ENCODE results near the gene CRIP2. TPM values are rescaled to one million over a fixed set of nuclear protein-coding genes. Genes with fewer than 3 reads are reported as not detected.

The CRIP2 gene
- total and polyA plus RNA-seq, 10 of the 15 experiments (the other 5 are each of a cell fraction or from before 2014, with no cell fraction given) = 0.04 to 0.62 (median 0.37) TPM; not detected in 5

- Histone ChIP-seq H3K4me1 (ENCODE audit: control insufficient read depth, insufficient read depth, low read length) (no peaks in the 10 kb centered on the region), H2AFZ (ENCODE audit: control insufficient read depth, low read depth, low read length) (no peak overlapping the region), H3K27ac (ENCODE audit: control insufficient read depth, insufficient read depth) (no peak overlapping the region), H3K27me3 (replicated peaks in 1 of 2; ENCODE audit: control insufficient read depth in 2 of 2, insufficient read depth in 2 of 2, low read length in 1 of 2) (no peaks in the 10 kb centered on the region), H3K79me2 (ENCODE audit: control insufficient read depth, insufficient read depth, low read length) (no peaks in the 10 kb centered on the region), H3K9me3 (replicated peaks; ENCODE audit: control insufficient read depth, insufficient read depth, low read length) (no peaks in the 10 kb centered on the region), H3K36me3 (ENCODE audit: control insufficient read depth in 2 of 2, insufficient read depth in 2 of 2, low read length in 1 of 2) (peaks cover 0 to 28% of the 10 kb centered on the region in 2 experiments; a peak in 3 of 4 replicates), H4K20me1 (ENCODE audit: control insufficient read depth, insufficient read depth) (no peaks in the 10 kb centered on the region), H3K9ac (ENCODE audit: control insufficient read depth, insufficient read depth, low read length) (no peak overlapping the region), H3K4me2 (ENCODE audit: control insufficient read depth, insufficient read depth) (no peak overlapping the region), H3K4me3 (no peak overlapping the region)
- TF ChIP-seq JUNB (IDR thresholded peaks at IDR 0.05) = no peak
- no peak for TF ChIP-seq KDM1A (IDR thresholded peaks at IDR 0.05; ENCODE audit: borderline replicate concordance)
- no peak for TF ChIP-seq FOXK2 (IDR thresholded peaks at IDR 0.05)
- no peak for TF ChIP-seq EGR1 (IDR thresholded peaks at IDR 0.05; ENCODE audit: borderline replicate concordance in 1 of 2, low read depth in 2 of 2, low read length in 2 of 2)
- TF ChIP-seq EP300 (IDR thresholded peaks at IDR 0.05; ENCODE audit: borderline replicate concordance in 1 of 2, control insufficient read depth in 1 of 2, low read depth in 2 of 2, low read length in 2 of 2) = no peak
- TF ChIP-seq ZBTB11 (CRISPR knock-in tag; IDR thresholded peaks at IDR 0.05) = no peak
- TF ChIP-seq TBL1XR1 (IDR thresholded peaks at IDR 0.05; ENCODE audit: low read depth, low read length) = no peak
- no peak for TF ChIP-seq NKRF (conservative IDR thresholded peaks at IDR 0.05)
- TF ChIP-seq NFIC (IDR thresholded peaks at IDR 0.05; ENCODE audit: low read depth, low read length) = no peak
- TF ChIP-seq MYC (IDR thresholded peaks at IDR 0.05; ENCODE audit: insufficient read depth, insufficient read length, insufficient replicate concordance, low read length, severe bottlenecking) = no peak
- no peak for TF ChIP-seq SKIL (IDR thresholded peaks at IDR 0.05; ENCODE audit: low read depth, poor library complexity, severe bottlenecking)
- CTCF ChIA-PET = no interaction called here
- ATAC-seq (no peak), DNase-seq (ENCODE audit: low read depth, low spot score) (no peak), FAIRE-seq (no peak)
- RAD21 ChIA-PET (ENCODE audit: unreplicated experiment) = no interaction called here
- in situ Hi-C loops (cut with MboI) (no loop called here), intact Hi-C loops (cut with micrococcal nuclease; ENCODE audit: unreplicated experiment) (no loop called here)
- 70% methylated on average over 20 of the region's 20 CpGs for WGBS (ENCODE audit: insufficient coverage, insufficient replicate concordance, low lambda C conversion rate, missing lambda C conversion rate)
- POLR2A ChIA-PET = interaction anchor here (0.6 kb wide), 1 partner anchor 54 kb away, joined by 7 read pairs; no protein-coding TSS in a partner anchor
- BruUV-seq (replicated peaks) = no TSS peak
- SMC1A ChIA-PET (ENCODE audit: uncharacterized antibody, unreplicated experiment) = no interaction called here
Measured at GRCh38 chr14:105465209-105466031, 9.2 kb upstream of the CRIP2 start.
